HepG2 (cell line): ENCODE results near the gene ETFA. TPM values are rescaled to one million over a fixed set of nuclear protein-coding genes. Genes with fewer than 3 reads are reported as not detected.

Experiments used
- AHR ChIP-seq: IDR thresholded peaks from 2 replicates; pipeline ENCODE4 v1.6.1; 2018; ENCODE audit warnings: missing genetic modification reagents, missing compliant biosample characterization
- ERF ChIP-seq: IDR thresholded peaks from 2 replicates; pipeline ENCODE4 v1.6.1; 2018; ENCODE audit warnings: missing biosample characterization, missing genetic modification reagents
- HNRNPLL ChIP-seq: fragments of 200-400 bp; formaldehyde crosslinking; IDR thresholded peaks from 2 replicates; pipeline ENCODE4 v1.6.1; 2017; ENCODE audit warnings: mild to moderate bottlenecking, low read depth, low read length; ENCODE audit not compliant: poor library complexity, severe bottlenecking
- HOXA3 ChIP-seq: sonication (generic); formaldehyde crosslinking; IDR thresholded peaks from 2 replicates; pipeline ENCODE4 v1.5.0; 2020; ENCODE audit warnings: missing genetic modification reagents
- IKZF1 ChIP-seq: fragments of 450-650 bp; IDR thresholded peaks from 2 replicates; pipeline ENCODE4 v1.7.1; 2016
- JUND ChIP-seq: sonication (generic); formaldehyde crosslinking; IDR thresholded peaks from 2 replicates; pipeline ENCODE4 v1.8.0; 2022; ENCODE audit warnings: mild to moderate bottlenecking, missing genetic modification reagents
- LCORL ChIP-seq, 2 experiments: fragments of 450-650 bp in 1 of 2; sonication (generic) in 1 of 2; formaldehyde crosslinking in 1 of 2; IDR thresholded peaks; 2 replicates each; pipeline versions ENCODE4 v1.5.0 to v1.6.1; 2017 to 2020; ENCODE audit warnings: antibody characterized with exemption in 1 of 2, missing genetic modification reagents in 1 of 2
- MAFK ChIP-seq, 2 experiments: IDR thresholded peaks in 1 of 2; conservative IDR thresholded peaks in 1 of 2; 2 replicates each; pipeline ENCODE4 v1.6.1; 2011; ENCODE audit warnings: improper control_type of control experiment in 2 of 2, low read length in 2 of 2
- NCOA2 ChIP-seq: sonication (generic); formaldehyde crosslinking; IDR thresholded peaks from 2 replicates; pipeline ENCODE4 v1.8.0; 2022; ENCODE audit warnings: inconsistent platforms
- PRMT3 ChIP-seq: sonication (generic); formaldehyde crosslinking; IDR thresholded peaks from 2 replicates; pipeline ENCODE4 v1.8.1; 2022; ENCODE audit warnings: low read depth, mild to moderate bottlenecking, moderate library complexity, missing genetic modification reagents, borderline replicate concordance
- RFXAP ChIP-seq: sonication (generic); formaldehyde crosslinking; IDR thresholded peaks from 2 replicates; pipeline ENCODE4 v1.4.0; 2020; ENCODE audit warnings: missing genetic modification reagents, borderline replicate concordance
- TOE1 ChIP-seq: sonication (generic); formaldehyde crosslinking; IDR thresholded peaks from 2 replicates; pipeline ENCODE4 v1.4.0; 2020; ENCODE audit warnings: mild to moderate bottlenecking, missing genetic modification reagents
- XRCC5 ChIP-seq: fragments of 200-400 bp; formaldehyde crosslinking; optimal IDR thresholded peaks from 2 replicates; pipeline ENCODE3; 2017; ENCODE audit warnings: mild to moderate bottlenecking, low read length
- ZNF260 ChIP-seq: sonication (generic); formaldehyde crosslinking; IDR thresholded peaks from 2 replicates; pipeline ENCODE4 v1.4.0; 2020; ENCODE audit warnings: missing genetic modification reagents, low read depth, mild to moderate bottlenecking, borderline replicate concordance
- ZNF839 ChIP-seq: sonication (generic); formaldehyde crosslinking; IDR thresholded peaks from 2 replicates; pipeline ENCODE4 v1.4.0; 2020; ENCODE audit warnings: missing genetic modification reagents, mild to moderate bottlenecking, borderline replicate concordance
- ZSCAN31 ChIP-seq: sonication (generic); formaldehyde crosslinking; IDR thresholded peaks from 2 replicates; pipeline ENCODE4 v1.5.0; 2020; ENCODE audit warnings: low read depth, mild to moderate bottlenecking, missing genetic modification reagents
- polyA plus RNA-seq, 8 experiments: library from polyadenylated mRNA; depleted of rRNA in 3 of 8; stranded (reverse) in 7 of 8; unstranded in 1 of 8; fragments of >200 nt; fragmentation: Illumina TruSeq in 4 of 8; extraction: Trizol in 4 of 8; gene quantifications; 2 replicates each; pipeline versions ENCODE4 v1.2.1 to v1.2.3, GENCODE V29; 2011 to 2016; ENCODE audit warnings: low read depth in 4 of 8, missing spikeins in 1 of 8, mixed read lengths in 1 of 8; ENCODE audit not compliant: insufficient read depth in 1 of 8
- total RNA-seq, 5 experiments: library from RNA; depleted of rRNA; stranded (reverse); fragments of >200 nt; fragmentation: Illumina TruSeq; extraction: Trizol; gene quantifications; 2 replicates each; pipeline ENCODE4 v1.2.3, GENCODE V29; 2016; ENCODE audit warnings: low read depth in 1 of 5
- TF ChIP-seq, protein P1 (sequence below): sonication (generic); formaldehyde crosslinking; IDR thresholded peaks from 2 replicates; pipeline ENCODE4 v1.4.0; 2020; ENCODE audit warnings: missing genetic modification reagents, borderline replicate concordance
- TF ChIP-seq, protein P2 (sequence below): sonication (generic); formaldehyde crosslinking; IDR thresholded peaks from 2 replicates; pipeline ENCODE4 v1.5.0; 2020; ENCODE audit warnings: missing genetic modification reagents
- TF ChIP-seq, protein P3 (sequence below): sonication (generic); formaldehyde crosslinking; IDR thresholded peaks from 2 replicates; pipeline ENCODE4 v1.4.0; 2020; ENCODE audit warnings: missing genetic modification reagents
- TF ChIP-seq, protein P4 (sequence below): sonication (generic); formaldehyde crosslinking; conservative IDR thresholded peaks from 2 replicates; pipeline ENCODE4 v1.4.0; 2020; ENCODE audit warnings: missing genetic modification reagents

ETFA gene
- total and polyA plus RNA-seq, 2 of the 13 experiments (the other 11 are each of a cell fraction or from before 2014, with no cell fraction given) = 291 to 396 TPM

DNA sequence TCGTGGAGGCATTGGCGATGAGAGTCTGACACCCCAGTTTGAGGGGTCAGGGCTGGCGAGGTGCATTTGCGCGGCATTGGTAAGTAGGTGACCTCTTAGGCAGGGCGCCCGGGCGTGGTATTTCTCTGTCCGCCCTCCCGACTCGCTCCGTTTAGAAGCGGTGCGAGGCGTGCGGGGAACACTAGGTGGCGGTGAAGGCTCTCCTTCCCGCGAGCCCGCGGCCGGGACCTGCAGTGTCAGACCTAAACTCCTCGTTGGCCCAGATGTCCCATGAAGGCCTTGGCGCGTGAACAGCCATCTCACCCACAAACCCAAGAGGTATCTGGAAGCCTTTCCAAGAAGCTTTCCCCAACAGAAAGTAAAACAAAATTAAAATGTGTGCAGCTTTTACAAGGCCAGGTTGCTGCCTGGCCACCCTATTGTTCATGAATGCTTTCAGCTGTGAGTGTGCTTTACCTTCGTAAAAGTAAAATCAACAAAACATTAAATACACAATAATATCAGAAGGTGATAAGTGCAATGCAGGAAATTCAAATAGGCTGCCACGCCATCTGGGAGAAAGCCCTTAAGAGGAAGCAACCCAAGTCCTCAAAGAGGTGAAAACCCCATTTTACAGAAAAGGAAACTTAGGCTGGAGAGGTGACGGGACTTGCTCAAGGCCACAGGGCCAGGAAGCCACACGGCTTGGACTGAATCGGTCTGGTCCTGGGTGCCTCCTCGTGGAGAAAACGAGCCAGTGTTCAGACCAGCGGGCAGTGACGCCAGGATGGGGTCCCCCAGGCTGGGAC lies 120.3 kb downstream of the ETFA start (continued):
- TF ChIP-seq, protein P1, sequence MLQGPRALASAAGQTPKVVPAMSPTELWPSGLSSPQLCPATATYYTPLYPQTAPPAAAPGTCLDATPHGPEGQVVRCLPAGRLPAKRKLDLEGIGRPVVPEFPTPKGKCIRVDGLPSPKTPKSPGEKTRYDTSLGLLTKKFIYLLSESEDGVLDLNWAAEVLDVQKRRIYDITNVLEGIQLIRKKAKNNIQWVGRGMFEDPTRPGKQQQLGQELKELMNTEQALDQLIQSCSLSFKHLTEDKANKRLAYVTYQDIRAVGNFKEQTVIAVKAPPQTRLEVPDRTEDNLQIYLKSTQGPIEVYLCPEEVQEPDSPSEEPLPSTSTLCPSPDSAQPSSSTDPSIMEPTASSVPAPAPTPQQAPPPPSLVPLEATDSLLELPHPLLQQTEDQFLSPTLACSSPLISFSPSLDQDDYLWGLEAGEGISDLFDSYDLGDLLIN (CRISPR knock-in tag) = no peak
- TF ChIP-seq TOE1 (CRISPR knock-in tag) = no peak
- no peak for TF ChIP-seq LCORL (IDR thresholded peaks at IDR 0.05)
- peak; percentile 67; the same call in 1 of the 2 replicates for TF ChIP-seq LCORL (CRISPR knock-in tag; IDR thresholded peaks at IDR 0.05)
- TF ChIP-seq IKZF1 = no peak
- TF ChIP-seq JUND (CRISPR knock-in tag) = no peak
- TF ChIP-seq RFXAP = no peak
- peak; percentile 88 for TF ChIP-seq XRCC5
- TF ChIP-seq HOXA3 (CRISPR knock-in tag) = no peak; the same call in 1 of the 2 replicates
- no peak for TF ChIP-seq AHR (CRISPR knock-in tag)
- TF ChIP-seq, protein P2, sequence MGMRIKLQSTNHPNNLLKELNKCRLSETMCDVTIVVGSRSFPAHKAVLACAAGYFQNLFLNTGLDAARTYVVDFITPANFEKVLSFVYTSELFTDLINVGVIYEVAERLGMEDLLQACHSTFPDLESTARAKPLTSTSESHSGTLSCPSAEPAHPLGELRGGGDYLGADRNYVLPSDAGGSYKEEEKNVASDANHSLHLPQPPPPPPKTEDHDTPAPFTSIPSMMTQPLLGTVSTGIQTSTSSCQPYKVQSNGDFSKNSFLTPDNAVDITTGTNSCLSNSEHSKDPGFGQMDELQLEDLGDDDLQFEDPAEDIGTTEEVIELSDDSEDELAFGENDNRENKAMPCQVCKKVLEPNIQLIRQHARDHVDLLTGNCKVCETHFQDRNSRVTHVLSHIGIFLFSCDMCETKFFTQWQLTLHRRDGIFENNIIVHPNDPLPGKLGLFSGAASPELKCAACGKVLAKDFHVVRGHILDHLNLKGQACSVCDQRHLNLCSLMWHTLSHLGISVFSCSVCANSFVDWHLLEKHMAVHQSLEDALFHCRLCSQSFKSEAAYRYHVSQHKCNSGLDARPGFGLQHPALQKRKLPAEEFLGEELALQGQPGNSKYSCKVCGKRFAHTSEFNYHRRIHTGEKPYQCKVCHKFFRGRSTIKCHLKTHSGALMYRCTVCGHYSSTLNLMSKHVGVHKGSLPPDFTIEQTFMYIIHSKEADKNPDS (CRISPR knock-in tag) = no peak
- TF ChIP-seq, protein P3, sequence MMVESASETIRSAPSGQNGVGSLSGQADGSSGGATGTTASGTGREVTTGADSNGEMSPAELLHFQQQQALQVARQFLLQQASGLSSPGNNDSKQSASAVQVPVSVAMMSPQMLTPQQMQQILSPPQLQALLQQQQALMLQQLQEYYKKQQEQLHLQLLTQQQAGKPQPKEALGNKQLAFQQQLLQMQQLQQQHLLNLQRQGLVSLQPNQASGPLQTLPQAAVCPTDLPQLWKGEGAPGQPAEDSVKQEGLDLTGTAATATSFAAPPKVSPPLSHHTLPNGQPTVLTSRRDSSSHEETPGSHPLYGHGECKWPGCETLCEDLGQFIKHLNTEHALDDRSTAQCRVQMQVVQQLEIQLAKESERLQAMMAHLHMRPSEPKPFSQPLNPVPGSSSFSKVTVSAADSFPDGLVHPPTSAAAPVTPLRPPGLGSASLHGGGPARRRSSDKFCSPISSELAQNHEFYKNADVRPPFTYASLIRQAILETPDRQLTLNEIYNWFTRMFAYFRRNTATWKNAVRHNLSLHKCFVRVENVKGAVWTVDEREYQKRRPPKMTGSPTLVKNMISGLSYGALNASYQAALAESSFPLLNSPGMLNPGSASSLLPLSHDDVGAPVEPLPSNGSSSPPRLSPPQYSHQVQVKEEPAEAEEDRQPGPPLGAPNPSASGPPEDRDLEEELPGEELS = no peak
- TF ChIP-seq HNRNPLL = peak; percentile 39
- TF ChIP-seq ZNF839 (CRISPR knock-in tag) = no peak
- TF ChIP-seq ERF (CRISPR knock-in tag) = 0 out of 2 replicates have a peak, but pooled peaks have one; percentile 57
- no peak for TF ChIP-seq ZNF260
- TF ChIP-seq NCOA2 (CRISPR knock-in tag) = no peak
- TF ChIP-seq, protein P4, sequence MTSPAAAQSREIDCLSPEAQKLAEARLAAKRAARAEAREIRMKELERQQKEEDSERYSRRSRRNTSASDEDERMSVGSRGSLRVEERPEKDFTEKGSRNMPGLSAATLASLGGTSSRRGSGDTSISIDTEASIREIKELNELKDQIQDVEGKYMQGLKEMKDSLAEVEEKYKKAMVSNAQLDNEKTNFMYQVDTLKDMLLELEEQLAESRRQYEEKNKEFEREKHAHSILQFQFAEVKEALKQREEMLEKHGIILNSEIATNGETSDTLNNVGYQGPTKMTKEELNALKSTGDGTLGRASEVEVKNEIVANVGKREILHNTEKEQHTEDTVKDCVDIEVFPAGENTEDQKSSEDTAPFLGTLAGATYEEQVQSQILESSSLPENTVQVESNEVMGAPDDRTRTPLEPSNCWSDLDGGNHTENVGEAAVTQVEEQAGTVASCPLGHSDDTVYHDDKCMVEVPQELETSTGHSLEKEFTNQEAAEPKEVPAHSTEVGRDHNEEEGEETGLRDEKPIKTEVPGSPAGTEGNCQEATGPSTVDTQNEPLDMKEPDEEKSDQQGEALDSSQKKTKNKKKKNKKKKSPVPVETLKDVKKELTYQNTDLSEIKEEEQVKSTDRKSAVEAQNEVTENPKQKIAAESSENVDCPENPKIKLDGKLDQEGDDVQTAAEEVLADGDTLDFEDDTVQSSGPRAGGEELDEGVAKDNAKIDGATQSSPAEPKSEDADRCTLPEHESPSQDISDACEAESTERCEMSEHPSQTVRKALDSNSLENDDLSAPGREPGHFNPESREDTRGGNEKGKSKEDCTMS (CRISPR knock-in tag) = no peak
- no peak for TF ChIP-seq PRMT3 (CRISPR knock-in tag)
- TF ChIP-seq ZSCAN31 = 0 out of 2 replicates have a peak, but pooled peaks have one; percentile 23
- TF ChIP-seq MAFK (conservative IDR thresholded peaks at IDR 0.05 in 1 of 2, IDR thresholded peaks at IDR 0.05 in 1 of 2; ENCODE audit: low read length in 2 of 2) = no peak
